Measurements from ENCODE around the gene HIVEP3.

DNA sequence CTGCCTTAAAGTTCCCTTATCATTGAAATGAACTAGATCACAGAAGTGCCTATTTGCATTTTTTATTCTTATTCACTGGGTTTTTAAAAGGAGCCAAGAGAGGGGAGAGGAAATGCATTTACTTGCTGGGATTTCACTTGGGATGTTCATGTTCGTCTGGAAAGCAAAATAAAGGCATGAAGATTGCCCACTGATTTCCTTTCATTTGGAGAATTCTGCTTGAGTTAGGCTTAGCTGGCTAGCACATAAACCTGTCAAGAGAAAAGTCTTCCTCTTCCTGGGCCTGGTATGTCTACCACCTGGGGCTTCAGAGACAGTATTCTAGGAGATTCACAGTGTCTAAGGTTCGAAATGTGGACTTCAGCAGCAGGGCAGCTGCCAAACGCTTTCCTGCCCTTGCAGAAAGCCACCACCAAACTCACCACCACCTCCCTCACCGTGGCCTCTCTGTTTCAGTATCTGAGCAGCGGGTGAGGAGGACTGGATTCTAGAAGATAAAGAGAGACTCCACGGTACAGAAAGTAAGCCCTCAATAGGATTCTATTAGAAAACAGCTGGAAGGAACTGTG, 44.5 kb downstream of the HIVEP3 start:
- no peak for TF ChIP-seq POLR2AphosphoS5 (IDR thresholded peaks at IDR 0.05)
- TF ChIP-seq, protein P1, sequence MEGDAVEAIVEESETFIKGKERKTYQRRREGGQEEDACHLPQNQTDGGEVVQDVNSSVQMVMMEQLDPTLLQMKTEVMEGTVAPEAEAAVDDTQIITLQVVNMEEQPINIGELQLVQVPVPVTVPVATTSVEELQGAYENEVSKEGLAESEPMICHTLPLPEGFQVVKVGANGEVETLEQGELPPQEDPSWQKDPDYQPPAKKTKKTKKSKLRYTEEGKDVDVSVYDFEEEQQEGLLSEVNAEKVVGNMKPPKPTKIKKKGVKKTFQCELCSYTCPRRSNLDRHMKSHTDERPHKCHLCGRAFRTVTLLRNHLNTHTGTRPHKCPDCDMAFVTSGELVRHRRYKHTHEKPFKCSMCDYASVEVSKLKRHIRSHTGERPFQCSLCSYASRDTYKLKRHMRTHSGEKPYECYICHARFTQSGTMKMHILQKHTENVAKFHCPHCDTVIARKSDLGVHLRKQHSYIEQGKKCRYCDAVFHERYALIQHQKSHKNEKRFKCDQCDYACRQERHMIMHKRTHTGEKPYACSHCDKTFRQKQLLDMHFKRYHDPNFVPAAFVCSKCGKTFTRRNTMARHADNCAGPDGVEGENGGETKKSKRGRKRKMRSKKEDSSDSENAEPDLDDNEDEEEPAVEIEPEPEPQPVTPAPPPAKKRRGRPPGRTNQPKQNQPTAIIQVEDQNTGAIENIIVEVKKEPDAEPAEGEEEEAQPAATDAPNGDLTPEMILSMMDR (IDR thresholded peaks at IDR 0.05) = no peak
- TF ChIP-seq POLR2A (IDR thresholded peaks at IDR 0.05) = no peak
- no peak for TF ChIP-seq EP300 (IDR thresholded peaks at IDR 0.05)
